GM12875 (cell line): ENCODE results near the gene TNFRSF14.

Experiments used
- H3K4me3 ChIP-seq: one replicate; pipeline ENCODE4 v1.5.1; 2011; ENCODE audit warnings: low read depth, low read length, control low read depth
- CTCF ChIP-seq: IDR thresholded peaks from 2 replicates; pipeline ENCODE4 v1.5.1; 2011; ENCODE audit warnings: low read depth, mild to moderate bottlenecking, control low read depth, inconsistent platforms, low read length, moderate library complexity, borderline replicate concordance; ENCODE audit not compliant: insufficient read depth

TNFRSF14 gene

DNA sequence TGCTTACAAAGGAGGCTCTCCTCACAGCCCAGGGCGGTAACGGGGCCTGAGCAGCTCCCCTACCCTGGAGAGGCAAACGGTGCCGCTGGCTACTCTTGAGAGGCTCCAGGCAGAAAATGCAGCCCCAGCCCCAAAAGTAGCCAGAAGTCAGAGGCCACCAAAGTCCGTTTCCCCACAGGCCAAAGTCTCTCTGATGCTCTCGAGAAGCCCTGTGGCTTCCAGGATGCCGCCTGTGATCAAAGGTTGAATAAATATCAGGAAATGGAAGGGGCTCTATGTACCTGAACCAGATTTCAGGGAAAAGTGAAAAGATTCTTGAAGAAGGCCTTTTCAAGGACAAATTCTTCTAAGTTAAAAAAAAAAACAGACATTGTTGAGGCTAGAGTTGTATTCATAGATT, 33.9 kb upstream of the TNFRSF14 start:
- no peak overlapping the region for H3K4me3 ChIP-seq
- TF ChIP-seq CTCF: no peak

DNA sequence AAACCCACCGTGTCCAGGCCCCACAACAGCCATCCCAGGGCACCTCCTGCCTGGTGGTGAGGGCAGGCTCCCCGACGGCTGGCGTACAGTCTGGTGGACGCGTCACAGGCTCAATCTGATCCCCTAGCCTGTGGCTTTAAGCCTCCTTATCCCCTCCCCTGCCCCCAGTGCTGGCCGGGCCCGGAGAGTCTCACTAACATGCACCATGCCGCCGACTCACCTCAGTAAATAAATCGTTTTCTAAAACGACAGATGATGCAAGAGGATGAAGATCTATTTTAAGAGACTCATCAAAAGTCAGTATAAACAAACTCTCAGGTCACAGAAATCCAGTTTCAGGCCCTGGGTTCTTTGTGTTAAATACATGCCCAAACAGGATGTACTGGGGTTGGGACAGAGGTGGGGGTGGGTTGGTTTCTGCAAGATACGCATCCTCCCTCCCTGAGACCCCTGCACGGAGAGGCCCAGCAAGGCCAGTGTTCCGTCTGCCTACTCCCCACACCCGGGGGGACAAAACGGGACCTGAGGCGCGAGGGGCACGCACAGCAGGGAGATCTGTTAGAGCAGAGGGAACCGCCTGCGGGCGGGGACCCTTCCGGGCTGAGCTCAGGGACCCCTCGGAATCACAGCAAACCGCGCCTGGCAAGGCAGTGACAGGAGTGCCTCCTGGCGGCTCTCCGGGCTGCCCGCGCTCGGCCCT, 32.8 kb upstream of the TNFRSF14 start:
- no peak overlapping the region for H3K4me3 ChIP-seq
- TF ChIP-seq CTCF: no peak

DNA sequence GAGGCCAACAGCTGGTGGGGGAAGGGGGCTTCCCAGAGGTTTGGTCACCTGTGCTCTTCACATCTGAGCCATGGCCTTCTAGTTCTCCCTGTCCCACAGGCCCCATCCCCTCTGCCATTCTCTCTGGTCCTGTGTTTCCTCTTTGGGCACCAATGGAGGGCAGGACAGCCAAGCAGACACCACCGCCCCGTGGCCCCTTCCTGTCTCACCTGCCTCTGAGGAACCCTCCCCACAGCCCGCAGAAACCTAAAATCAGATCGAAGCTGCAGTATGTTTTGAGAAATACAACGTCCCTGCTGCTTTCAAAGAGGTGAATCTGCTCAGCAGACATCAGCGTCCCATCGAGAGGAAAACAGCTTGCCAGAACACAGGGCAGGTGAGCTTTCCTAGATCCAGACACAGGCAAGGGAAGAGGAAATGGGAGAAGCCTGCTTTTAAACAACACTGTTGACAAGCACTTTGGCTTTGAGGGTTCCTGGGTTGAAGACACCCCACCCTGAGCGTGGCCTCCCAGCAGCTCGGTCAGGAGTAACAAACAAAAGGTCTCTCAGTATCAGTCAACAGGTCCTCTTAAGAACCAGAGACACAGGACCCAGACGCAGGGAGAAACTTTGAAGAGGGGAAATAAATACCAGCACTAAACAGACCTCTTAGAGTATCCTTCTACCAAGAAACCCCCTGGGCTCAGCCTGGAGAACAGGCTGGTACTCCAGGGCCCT, 32.1 kb upstream of the TNFRSF14 start:
- TF ChIP-seq CTCF: no peak
- H3K4me3 ChIP-seq: no peak overlapping the region

GRCh38 chr1:2525572-2525919, 30.6 kb upstream of the TNFRSF14 start:
- no peak for TF ChIP-seq CTCF
- peak overlapping the region; percentile 94 for H3K4me3 ChIP-seq

DNA sequence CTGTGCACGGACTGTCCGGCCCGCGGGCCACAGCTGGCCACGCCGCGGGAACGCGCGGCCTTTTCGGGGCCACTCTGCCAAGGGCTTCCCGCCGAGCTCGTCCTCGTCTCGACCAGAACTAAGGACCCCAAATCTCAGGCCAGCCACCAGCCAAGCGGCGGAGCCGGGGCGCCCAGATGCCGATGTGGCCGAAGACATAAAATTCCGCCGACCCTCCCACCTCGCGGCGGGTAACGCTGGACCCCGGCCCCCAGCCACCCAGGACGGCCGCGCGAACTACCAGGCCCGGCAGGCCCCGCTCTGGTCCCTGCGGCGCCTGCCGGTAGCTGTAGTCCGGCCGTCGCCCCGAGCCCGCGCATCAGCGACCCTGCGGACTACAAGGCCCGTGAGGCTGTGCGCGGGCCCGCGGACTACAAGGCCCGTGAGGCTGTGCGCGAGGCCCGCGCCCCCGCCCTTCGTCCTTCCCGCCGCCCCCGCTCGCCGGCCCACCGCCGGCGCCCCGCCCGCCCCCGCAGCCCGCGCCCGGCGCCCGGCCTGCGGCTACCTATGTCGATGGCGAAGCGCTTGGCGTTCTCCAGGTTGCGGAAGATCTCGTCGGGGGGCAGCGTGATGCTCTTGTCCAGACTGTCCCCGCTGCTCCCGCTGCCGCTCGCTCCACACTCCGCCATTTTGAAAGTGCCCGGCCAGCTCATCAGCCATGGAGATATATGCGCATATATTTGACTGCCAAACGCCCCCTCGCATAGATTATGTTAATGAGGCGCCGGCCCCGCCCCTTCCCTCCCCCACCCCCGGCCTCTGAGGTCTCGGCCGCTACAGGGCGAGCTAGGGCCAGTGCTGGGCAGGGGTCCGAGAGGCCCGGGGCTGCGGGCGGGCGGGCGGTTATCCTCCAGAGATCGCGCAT, 30.0 kb upstream of the TNFRSF14 start, which contains the start of gene PANK4:
TSS of gene PANK4 (minus strand) at position 677 of the 904 bp plus-strand sequence. CDS start at position 668, 9 bp downstream.
- no peak for TF ChIP-seq CTCF
- peak within 1 kb of the TSS; percentile 94 for H3K4me3 ChIP-seq

DNA sequence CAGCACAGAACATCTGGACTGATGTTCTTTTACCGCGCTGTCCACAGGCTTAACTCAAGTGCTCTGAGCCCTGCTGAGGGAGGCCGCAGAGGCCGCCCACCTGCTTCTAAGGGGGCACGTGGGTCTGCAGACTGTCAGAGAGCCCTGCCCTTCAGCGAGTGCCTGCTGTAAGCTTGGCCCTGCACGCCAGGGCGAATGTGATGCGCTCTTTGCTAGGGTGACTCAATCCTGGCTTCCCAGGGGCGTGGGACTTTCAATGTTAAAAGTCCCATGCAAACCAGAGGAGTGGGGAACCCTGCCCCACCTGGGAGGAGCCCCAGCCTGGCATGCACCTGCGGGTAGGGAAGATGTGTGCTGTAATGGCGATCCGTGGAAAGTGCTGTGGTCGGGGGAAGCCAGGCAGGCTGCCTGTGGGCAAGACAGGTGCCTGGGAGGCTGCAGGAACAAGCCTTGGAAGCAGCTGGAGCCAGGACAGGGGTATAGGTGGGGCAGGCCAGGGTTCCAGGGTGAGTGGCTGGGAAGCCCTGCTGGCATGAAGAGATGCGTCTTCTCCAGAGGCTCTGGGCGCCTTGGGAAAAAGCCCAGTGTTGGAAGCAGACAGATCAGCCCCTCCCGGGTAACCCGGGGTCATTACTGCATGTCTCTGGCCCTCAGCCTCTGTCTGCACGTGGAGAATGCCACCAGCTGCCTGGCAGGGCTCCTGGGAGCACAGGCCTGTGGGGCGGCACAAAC, 29.2 kb upstream of the TNFRSF14 start:
- TF ChIP-seq CTCF: no peak
- peak overlapping the region; percentile 28 for H3K4me3 ChIP-seq
